NCI-H2107 treated with DMSO at 0.1 percent for 48 hours (cell line): ENCODE measurements around the gene MORN1.

ENCODE experiments used
- DNase-seq: peaks from one replicate; lab custom pipeline; 2025; ENCODE audit not compliant: unreplicated experiment; lab: John Stamatoyannopoulos, UW

The MORN1 gene

GRCh38 chr1:2310332-2311183, 80.8 kb downstream of the MORN1 start:
- DNase-seq: no peak

GRCh38 chr1:2308844-2309243, 82.5 kb downstream of the MORN1 start:
- no peak for DNase-seq

GRCh38 chr1:2307972-2308371, 83.4 kb downstream of the MORN1 start:
- no peak for DNase-seq

GRCh38 chr1:2307064-2307605, 84.2 kb downstream of the MORN1 start:
- DNase-seq: no peak

- no peak for DNase-seq
These were observed 85.0 kb downstream of the MORN1 start for GRCh38 chr1:2306151-2306978.

GRCh38 chr1:2304921-2305681, 86.3 kb downstream of the MORN1 start:
- no peak for DNase-seq

GRCh38 chr1:2304282-2304681, 87.1 kb downstream of the MORN1 start:
- no peak for DNase-seq

GRCh38 chr1:2303781-2304180, 87.6 kb downstream of the MORN1 start:
- DNase-seq: no peak

GRCh38 chr1:2303016-2303775, 88.2 kb downstream of the MORN1 start:
- DNase-seq: no peak

- no peak for DNase-seq
These were observed 88.9 kb downstream of the MORN1 start for GRCh38 chr1:2302292-2302925.

GRCh38 chr1:2301607-2302291, 89.6 kb downstream of the MORN1 start:
- no peak for DNase-seq

GRCh38 chr1:2300851-2301606, 90.3 kb downstream of the MORN1 start:
- no peak for DNase-seq

- no peak for DNase-seq
These were observed 91.2 kb downstream of the MORN1 start for GRCh38 chr1:2300004-2300771.

- no peak for DNase-seq
These were observed 92.2 kb downstream of the MORN1 start for GRCh38 chr1:2299131-2299627.

GRCh38 chr1:2298685-2299084, 92.7 kb downstream of the MORN1 start:
- no peak for DNase-seq

- no peak for DNase-seq
These were observed 93.9 kb downstream of the MORN1 start for GRCh38 chr1:2297246-2298011.

- no peak for DNase-seq
These were observed 94.7 kb downstream of the MORN1 start for GRCh38 chr1:2296614-2297013.
